ENCODE data around the gene NCAM2. TPM values are rescaled to one million over a fixed set of nuclear protein-coding genes. Genes with fewer than 3 reads are reported as not detected.

The NCAM2 gene
- polyA plus RNA-seq, 1 donor from 2014 or later: 9.8 TPM

GRCh38 chr21:21182401-21183010 lies 184.3 kb downstream of the NCAM2 start:
- Histone ChIP-seq H3K4me2 (ENCODE audit: low read length) (no peak overlapping the region), H3K79me2 (replicated peaks; ENCODE audit: insufficient read depth, low read length) (no peaks in the 10 kb centered on the region), H3K27ac (ENCODE audit: low read length) (no peak overlapping the region), H3F3A (ENCODE audit: insufficient read depth, low read length, poor library complexity, severe bottlenecking) (no peaks in the 10 kb centered on the region), H3K4me3 (ENCODE audit: low read length) (no peak overlapping the region), H3K36me3 (ENCODE audit: insufficient read depth, low read length) (no peaks in the 10 kb centered on the region), H3K9me3 (ENCODE audit: low read length) (no peaks in the 10 kb centered on the region), H3K27me3 (ENCODE audit: insufficient read depth, low read depth, low read length) (no peaks in the 10 kb centered on the region), H4K20me1 (ENCODE audit: insufficient read depth) (no peaks in the 10 kb centered on the region), H3K9me2 (ENCODE audit: insufficient read depth, low read length) (no peaks in the 10 kb centered on the region), H3K9ac (ENCODE audit: low read length) (no peak overlapping the region), H2AFZ (ENCODE audit: low read depth, low read length) (no peak overlapping the region)
- TF ChIP-seq SMC3 (conservative IDR thresholded peaks at IDR 0.05; ENCODE audit: poor library complexity): no peak
- TF ChIP-seq REST (IDR thresholded peaks at IDR 0.05; ENCODE audit: borderline replicate concordance): no peak
- no peak for TF ChIP-seq CTCF (IDR thresholded peaks at IDR 0.05; ENCODE audit: poor library complexity, severe bottlenecking)

GRCh38 chr21:21183092-21183491 lies 184.9 kb downstream of the NCAM2 start:
- Histone ChIP-seq H3K4me2 (ENCODE audit: low read length) (no peak overlapping the region), H3F3A (ENCODE audit: insufficient read depth, low read length, poor library complexity, severe bottlenecking) (no peaks in the 10 kb centered on the region), H3K9ac (ENCODE audit: low read length) (no peak overlapping the region), H3K9me3 (ENCODE audit: low read length) (no peaks in the 10 kb centered on the region), H3K27ac (ENCODE audit: low read length) (no peak overlapping the region), H3K79me2 (replicated peaks; ENCODE audit: insufficient read depth, low read length) (no peaks in the 10 kb centered on the region), H3K36me3 (ENCODE audit: insufficient read depth, low read length) (no peaks in the 10 kb centered on the region), H3K27me3 (ENCODE audit: insufficient read depth, low read depth, low read length) (no peaks in the 10 kb centered on the region), H3K9me2 (ENCODE audit: insufficient read depth, low read length) (no peaks in the 10 kb centered on the region), H4K20me1 (ENCODE audit: insufficient read depth) (no peaks in the 10 kb centered on the region), H3K4me3 (ENCODE audit: low read length) (no peak overlapping the region), H2AFZ (ENCODE audit: low read depth, low read length) (no peak overlapping the region)
- TF ChIP-seq EP300 (conservative IDR thresholded peaks at IDR 0.05; ENCODE audit: poor library complexity, severe bottlenecking) (no peak), REST (IDR thresholded peaks at IDR 0.05; ENCODE audit: borderline replicate concordance) (no peak)
